ENCODE measurements around the gene SNX27.

DNA sequence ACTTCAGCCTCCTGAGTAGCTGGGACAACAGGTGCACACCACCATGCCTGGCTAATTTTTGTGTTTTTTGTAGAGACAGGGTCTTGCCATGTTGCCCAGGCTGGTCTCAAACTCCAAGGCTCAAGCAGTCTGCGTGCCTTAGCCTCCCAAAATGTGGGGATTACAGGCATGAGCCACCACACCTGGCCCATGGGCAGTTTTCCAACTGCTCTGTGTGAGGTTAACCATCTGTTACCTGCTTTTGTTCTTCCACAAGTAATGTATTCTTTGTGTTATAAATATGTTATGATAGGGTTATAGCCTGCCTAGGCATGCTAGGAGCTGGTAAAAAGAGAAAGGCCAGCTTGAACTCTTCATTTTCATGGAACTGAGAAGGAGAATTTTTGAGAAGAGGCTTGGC lies 41.0 kb upstream of the SNX27 start:
- TF ChIP-seq POLR2A (IDR thresholded peaks at IDR 0.05; ENCODE audit: low read depth, low read length) (no peak), POLR2AphosphoS5 (IDR thresholded peaks at IDR 0.05; ENCODE audit: low read depth, low read length) (no peak), TAF1 (IDR thresholded peaks at IDR 0.05; ENCODE audit: low read depth, low read length) (no peak)
